K562 (cell line): ENCODE data around the gene BSDC1. TPM values are rescaled to one million over a fixed set of nuclear protein-coding genes. Genes with fewer than 3 reads are reported as not detected.

ENCODE experiments used
- ARID2 ChIP-seq: fragments of 450-650 bp; IDR thresholded peaks from 2 replicates; pipeline ENCODE4 v1.6.1; 2017; ENCODE audit warnings: antibody characterized with exemption, mild to moderate bottlenecking
- BCL6 ChIP-seq: fragments of 250-450 bp; sonication (Bioruptor Pico); IDR thresholded peaks from 2 replicates; pipeline ENCODE4 v1.4.0; 2020
- CCAR2 ChIP-seq: fragments of 200-400 bp; formaldehyde crosslinking; IDR thresholded peaks from 2 replicates; pipeline ENCODE4 v1.6.1; 2017; ENCODE audit warnings: mild to moderate bottlenecking, low read depth, low read length
- E2F3 ChIP-seq: fragments of 250-450 bp; sonication (Bioruptor Pico); IDR thresholded peaks from 2 replicates; pipeline ENCODE4 v1.4.0; 2020; ENCODE audit warnings: mild to moderate bottlenecking
- HDAC1 ChIP-seq, 2 experiments: fragments of 450-650 bp; IDR thresholded peaks; 2 replicates each; pipeline ENCODE4 v1.6.1; 2016 to 2017; ENCODE audit warnings: inconsistent platforms in 1 of 2, mild to moderate bottlenecking in 1 of 2, moderate library complexity in 1 of 2
- KDM1A ChIP-seq, 2 experiments: fragments of 450-650 bp; IDR thresholded peaks; 2 replicates each; pipeline ENCODE4 v1.6.1; 2016; ENCODE audit warnings: mild to moderate bottlenecking in 2 of 2
- KDM5B ChIP-seq: fragments of 200-600 bp; sonication (generic); IDR thresholded peaks from 2 replicates; pipeline ENCODE4 v1.6.1; 2012; ENCODE audit warnings: low read depth, mild to moderate bottlenecking, moderate library complexity, low read length, control low read depth, inconsistent platforms; ENCODE audit not compliant: insufficient replicate concordance
- MYBL2 ChIP-seq, 2 experiments: fragments of 450-650 bp in 1 of 2; sonication (generic) in 1 of 2; formaldehyde crosslinking in 1 of 2; IDR thresholded peaks; 2 replicates each; pipeline versions ENCODE4 v1.6.1 to v1.8.1; 2017 to 2022; ENCODE audit warnings: borderline replicate concordance in 1 of 2, inconsistent platforms in 1 of 2, low read depth in 1 of 2, mild to moderate bottlenecking in 1 of 2, missing genetic modification reagents in 1 of 2, moderate library complexity in 1 of 2
- REST ChIP-seq, 2 experiments: fragments of 450-650 bp; formaldehyde crosslinking in 1 of 2; IDR thresholded peaks; 2 replicates each; pipeline versions ENCODE4 v1.4.0 to v1.6.1; 2014 to 2020; ENCODE audit warnings: mild to moderate bottlenecking in 2 of 2, borderline replicate concordance in 1 of 2, low read depth in 1 of 2
- SMAD3 ChIP-seq: fragments of 450-650 bp; formaldehyde crosslinking; conservative IDR thresholded peaks from 2 replicates; pipeline ENCODE4 v1.4.0; 2020; ENCODE audit warnings: mild to moderate bottlenecking
- TAF7 ChIP-seq: fragments of 450-650 bp; IDR thresholded peaks from 2 replicates; pipeline ENCODE4 v1.6.1; 2016; ENCODE audit warnings: missing genetic modification characterization, missing compliant biosample characterization
- ZBTB1 ChIP-seq: sonication (generic); formaldehyde crosslinking; IDR thresholded peaks from 2 replicates; pipeline ENCODE4 v1.8.1; 2023; ENCODE audit warnings: missing genetic modification reagents, low read depth, mild to moderate bottlenecking, borderline replicate concordance
- ZNF197 ChIP-seq: fragments of 200-800 bp; sonication (Bioruptor generic); IDR thresholded peaks from 2 replicates; pipeline ENCODE4 v1.6.1; 2016; ENCODE audit warnings: low read depth, missing genetic modification characterization, missing compliant biosample characterization
- ZNF224 ChIP-seq: sonication (generic); formaldehyde crosslinking; IDR thresholded peaks from 2 replicates; pipeline ENCODE4 v1.8.0; 2022; ENCODE audit warnings: mild to moderate bottlenecking, missing genetic modification reagents
- ZNF316 ChIP-seq: fragments of 450-650 bp; IDR thresholded peaks from 2 replicates; pipeline ENCODE4 v1.6.1; 2016
- ZNF324 ChIP-seq: fragments of 250-450 bp; sonication (Bioruptor Pico); IDR thresholded peaks from 2 replicates; pipeline ENCODE4 v1.4.0; 2020; ENCODE audit warnings: mild to moderate bottlenecking
- ZNF408 ChIP-seq: fragments of 250-450 bp; sonication (Bioruptor Pico); IDR thresholded peaks from 2 replicates; pipeline ENCODE4 v1.4.0; 2020; ENCODE audit warnings: low read depth, mild to moderate bottlenecking, moderate library complexity
- ZNF668 ChIP-seq: fragments of 250-450 bp; sonication (Bioruptor Pico); IDR thresholded peaks from 2 replicates; pipeline ENCODE4 v1.8.0; 2022; ENCODE audit warnings: mild to moderate bottlenecking, inconsistent platforms
- ZNF764 ChIP-seq: fragments of 250-450 bp; sonication (Bioruptor Pico); IDR thresholded peaks from 2 replicates; pipeline ENCODE4 v1.4.0; 2020; ENCODE audit warnings: low read depth, mild to moderate bottlenecking, moderate library complexity
- polyA plus RNA-seq, 8 experiments: library from polyadenylated mRNA; depleted of rRNA in 4 of 8; stranded (reverse) in 5 of 8; unstranded in 3 of 8; fragments of >200 nt; fragmentation: Nextera tagmentation in 2 of 8; fragmentation: Illumina TruSeq in 1 of 8; extraction: Ambion mirVana in 2 of 8; extraction: Trizol in 1 of 8; gene quantifications; 2 replicates each; pipeline versions ENCODE4 v1.2.1 to v1.2.3, GENCODE V29; 2011 to 2014; ENCODE audit warnings: inconsistent platforms in 1 of 8, missing spikeins in 1 of 8
- total RNA-seq, 7 experiments: library from RNA; depleted of rRNA in 6 of 7; stranded (reverse); fragments of >200 nt in 6 of 7; fragmentation: Illumina TruSeq in 2 of 7; extraction: Trizol in 2 of 7; gene quantifications; 2 replicates each; pipeline versions ENCODE4 v1.2.1 to v1.2.3, GENCODE V29; 2011 to 2021; ENCODE audit warnings: low replicate concordance in 1 of 7
- TF ChIP-seq, protein P1 (sequence below): sonication (generic); formaldehyde crosslinking; IDR thresholded peaks from 2 replicates; pipeline ENCODE4 v1.8.0; 2022; ENCODE audit warnings: mild to moderate bottlenecking, low read depth, missing genetic modification reagents

BSDC1 gene
- total and polyA plus RNA-seq, 9 of the 15 experiments (the other 6 are each of a cell fraction or from before 2014, with no cell fraction given) = 10.2 to 96.8 (median 73.1) TPM

GRCh38 chr1:32335790-32336590 is 58.3 kb downstream of the BSDC1 start, which contains the start of gene MARCKSL1 (continued):
- TF ChIP-seq REST (IDR thresholded peaks at IDR 0.05; ENCODE audit: borderline replicate concordance) = no peak
- TF ChIP-seq REST (CRISPR knock-in tag; IDR thresholded peaks at IDR 0.05; ENCODE audit: low read depth) = peak; percentile 24; the same call in 1 of the 2 replicates
- no peak for TF ChIP-seq E2F3
- no peak for TF ChIP-seq SMAD3 (CRISPR knock-in tag)
- no peak for TF ChIP-seq ZNF197 (CRISPR knock-in tag)
- no peak for TF ChIP-seq ZNF408 (CRISPR knock-in tag)
- TF ChIP-seq BCL6 (CRISPR knock-in tag) = no peak
- TF ChIP-seq, protein P1, sequence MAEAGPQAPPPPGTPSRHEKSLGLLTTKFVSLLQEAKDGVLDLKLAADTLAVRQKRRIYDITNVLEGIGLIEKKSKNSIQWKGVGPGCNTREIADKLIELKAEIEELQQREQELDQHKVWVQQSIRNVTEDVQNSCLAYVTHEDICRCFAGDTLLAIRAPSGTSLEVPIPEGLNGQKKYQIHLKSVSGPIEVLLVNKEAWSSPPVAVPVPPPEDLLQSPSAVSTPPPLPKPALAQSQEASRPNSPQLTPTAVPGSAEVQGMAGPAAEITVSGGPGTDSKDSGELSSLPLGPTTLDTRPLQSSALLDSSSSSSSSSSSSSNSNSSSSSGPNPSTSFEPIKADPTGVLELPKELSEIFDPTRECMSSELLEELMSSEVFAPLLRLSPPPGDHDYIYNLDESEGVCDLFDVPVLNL (CRISPR knock-in tag) = no peak
- no peak for TF ChIP-seq ZNF764 (CRISPR knock-in tag)
- 0 out of 4 replicates have a peak, but pooled peaks of 1 of the 2 experiments have one; percentile 7 for TF ChIP-seq HDAC1 (IDR thresholded peaks at IDR 0.05)
- peak; percentile 26; the same call in 1 of the 2 replicates for TF ChIP-seq ZBTB1
- no peak for TF ChIP-seq ZNF316
- TF ChIP-seq KDM1A (IDR thresholded peaks at IDR 0.05) = no peak
- TF ChIP-seq ZNF668 (CRISPR knock-in tag) = no peak
- TF ChIP-seq CCAR2 = no peak
- TF ChIP-seq ZNF224 (CRISPR knock-in tag) = no peak
- TF ChIP-seq KDM5B = peak; percentile 98
- TF ChIP-seq ZNF324 (CRISPR knock-in tag) = no peak
- no peak for TF ChIP-seq TAF7 (tag)
- no peak for TF ChIP-seq MYBL2 (IDR thresholded peaks at IDR 0.05; ENCODE audit: low read depth)
- no peak for TF ChIP-seq MYBL2 (CRISPR knock-in tag; IDR thresholded peaks at IDR 0.05; ENCODE audit: borderline replicate concordance)
- no peak for TF ChIP-seq ARID2
